SK-N-SH (cell line): Measurements from ENCODE around the gene NHSL1. TPM values are rescaled to one million over a fixed set of nuclear protein-coding genes. Genes with fewer than 3 reads are reported as not detected.

Experiments
- CTCF ChIA-PET: fragments of 300-600, 350-600 bp; formaldehyde crosslinking; extraction: SDS; loops from one replicate; lab custom pipeline; 2021; lab: Yijun Ruan, JAX
- POLR2A ChIA-PET: fragments of 350-600 bp; sonication (Branson Sonifier 250); formaldehyde crosslinking; extraction: SDS; loops from one replicate; lab custom pipeline; 2020; ENCODE audit warnings: antibody characterized with exemption, inconsistent platforms; lab: Yijun Ruan, JAX
- DNase-seq: peaks from one replicate; pipeline ENCODE4 v3.0.0; 2012
- H2AFZ ChIP-seq: fragments of 200-600 bp; sonication (generic); 2 replicates; pipeline ENCODE4 v1.8.1; 2016; ENCODE audit warnings: antibody characterized with exemption, mild to moderate bottlenecking, low read depth
- H3F3A ChIP-seq: fragments of 200-600 bp; sonication (generic); replicated peaks from 2 replicates; pipeline ENCODE3; 2016; ENCODE audit warnings: antibody characterized with exemption, mild to moderate bottlenecking; ENCODE audit not compliant: insufficient read depth
- H3K27ac ChIP-seq, 2 experiments: fragments of 200-500 bp in 1 of 2; fragments of 200-600 bp in 1 of 2; sonication (Bioruptor generic) in 1 of 2; sonication (generic), shearing (Covaris generic) in 1 of 2; 2 replicates each; pipeline versions ENCODE4 v1.5.1 to v1.6.1; 2014 to 2016; ENCODE audit warnings: low read depth in 2 of 2, inconsistent platforms in 1 of 2, low read length in 1 of 2, mild to moderate bottlenecking in 1 of 2, mixed read lengths in 1 of 2
- H3K27me3 ChIP-seq: fragments of 200-600 bp; sonication (generic), shearing (Covaris generic); 2 replicates; pipeline ENCODE4 v1.6.1; 2016; ENCODE audit warnings: mixed run types; ENCODE audit not compliant: insufficient read depth
- H3K36me3 ChIP-seq, 2 experiments: fragments of 200-500 bp in 1 of 2; fragments of 200-600 bp in 1 of 2; sonication (Bioruptor generic) in 1 of 2; sonication (generic) in 1 of 2; replicated peaks in 1 of 2; 2 replicates each; pipeline versions ENCODE3 to v1.5.1; 2014 to 2016; ENCODE audit warnings: low read length in 1 of 2, mild to moderate bottlenecking in 1 of 2; ENCODE audit not compliant: insufficient read depth in 2 of 2, control insufficient read depth in 1 of 2
- H3K4me1 ChIP-seq, 2 experiments: fragments of 200-500 bp in 1 of 2; fragments of 200-600 bp in 1 of 2; sonication (Bioruptor generic) in 1 of 2; sonication (generic), shearing (Covaris generic) in 1 of 2; 2 replicates each; pipeline versions ENCODE4 v1.5.1 to v1.6.1; 2014 to 2016; ENCODE audit warnings: low read depth in 1 of 2, low read length in 1 of 2, mixed run types in 1 of 2; ENCODE audit not compliant: insufficient read depth in 2 of 2, control insufficient read depth in 1 of 2
- H3K4me2 ChIP-seq: fragments of 200-600 bp; sonication (generic), shearing (Covaris generic); 2 replicates; pipeline ENCODE4 v1.6.1; 2017; ENCODE audit warnings: mixed run types
- H3K4me3 ChIP-seq, 2 experiments: fragments of 200-500 bp in 1 of 2; fragments of 200-600 bp in 1 of 2; sonication (Bioruptor generic) in 1 of 2; sonication (generic), shearing (Covaris generic) in 1 of 2; 2 replicates each; pipeline versions ENCODE4 v1.5.1 to v1.8.1; 2014 to 2016; ENCODE audit warnings: low read depth in 2 of 2, inconsistent platforms in 1 of 2, low read length in 1 of 2, mild to moderate bottlenecking in 1 of 2, mixed read lengths in 1 of 2, moderate library complexity in 1 of 2
- H3K79me2 ChIP-seq: fragments of 200-600 bp; sonication (generic); 2 replicates; pipeline ENCODE4 v1.8.1; 2017; ENCODE audit warnings: mild to moderate bottlenecking; ENCODE audit not compliant: insufficient read depth
- H3K9ac ChIP-seq: fragments of 200-600 bp; sonication (generic); 2 replicates; pipeline ENCODE4 v1.6.1; 2017; ENCODE audit warnings: mixed run types
- H3K9me2 ChIP-seq: fragments of 200-600 bp; sonication (generic); 2 replicates; pipeline ENCODE4 v1.6.1; 2017; ENCODE audit warnings: mixed run types
- H3K9me3 ChIP-seq: fragments of 200-600 bp; sonication (generic); 2 replicates; pipeline ENCODE4 v1.6.1; 2017; ENCODE audit warnings: mixed run types, mild to moderate bottlenecking, moderate library complexity
- H4K20me1 ChIP-seq: fragments of 200-600 bp; sonication (generic); 2 replicates; pipeline ENCODE4 v1.6.1; 2017; ENCODE audit warnings: mild to moderate bottlenecking, mixed run types; ENCODE audit not compliant: insufficient read depth
- CHD2 ChIP-seq: fragments of 150-350 bp; IDR thresholded peaks from 2 replicates; pipeline ENCODE4 v1.6.1; 2018; ENCODE audit warnings: low read length; ENCODE audit not compliant: partially characterized antibody
- ELF1 ChIP-seq: IDR thresholded peaks from 2 replicates; pipeline ENCODE4 v1.4.0; 2012
- FOSL2 ChIP-seq: IDR thresholded peaks from 2 replicates; pipeline ENCODE4 v1.4.0; 2012; ENCODE audit warnings: low read depth, mild to moderate bottlenecking, moderate library complexity, borderline replicate concordance
- FOXJ3 ChIP-seq: sonication (generic); formaldehyde crosslinking; IDR thresholded peaks from 2 replicates; pipeline ENCODE4 v1.5.1; 2020; ENCODE audit warnings: mild to moderate bottlenecking, missing genetic modification reagents
- FOXM1 ChIP-seq: IDR thresholded peaks from 2 replicates; pipeline ENCODE4 v1.4.0; 2012; ENCODE audit warnings: low read depth, mild to moderate bottlenecking
- GABPA ChIP-seq: IDR thresholded peaks from 2 replicates; pipeline ENCODE4 v1.4.0; 2012; ENCODE audit warnings: low read depth, mild to moderate bottlenecking
- GATA2 ChIP-seq: sonication (generic); formaldehyde crosslinking; IDR thresholded peaks from 2 replicates; pipeline ENCODE4 v1.5.0; 2020; ENCODE audit warnings: mild to moderate bottlenecking, missing genetic modification reagents
- JUND ChIP-seq: IDR thresholded peaks from 2 replicates; pipeline ENCODE4 v1.4.0; 2012
- RAD21 ChIP-seq: IDR thresholded peaks from 2 replicates; pipeline ENCODE4 v1.6.1; 2012; ENCODE audit warnings: mild to moderate bottlenecking, low read length
- SIN3A ChIP-seq: IDR thresholded peaks from 2 replicates; pipeline ENCODE4 v1.6.1; 2012; ENCODE audit warnings: low read depth, mild to moderate bottlenecking, low read length, moderate library complexity, borderline replicate concordance
- SMC3 ChIP-seq: IDR thresholded peaks from 2 replicates; pipeline ENCODE4 v1.6.1; 2012; ENCODE audit warnings: low read depth, low read length, improper control_type of control experiment
- WGBS: methylation state at CpG from one replicate; pipeline ENCODE4 v1.1.6; 2017; ENCODE audit warnings: low lambda C conversion rate; 5-methylcytosine and 5-hydroxymethylcytosine counted together
- polyA plus RNA-seq, 3 experiments: library from polyadenylated mRNA; depleted of rRNA; stranded (reverse); fragments of >200 nt; gene quantifications; 2 replicates each; pipeline ENCODE4 v1.2.3, GENCODE V29; 2012
- TF ChIP-seq, protein P1 (sequence below): fragments of 150-350 bp; IDR thresholded peaks from 2 replicates; pipeline ENCODE4 v1.6.1; 2017; ENCODE audit warnings: antibody characterized with exemption, low read length, low read depth, borderline replicate concordance
- TF ChIP-seq, protein P2 (sequence below): IDR thresholded peaks from 2 replicates; pipeline ENCODE4; 2012
- TF ChIP-seq, protein P3 (sequence below): fragments of 150-350 bp; IDR thresholded peaks from 2 replicates; pipeline ENCODE4 v1.6.1; 2016; ENCODE audit warnings: mild to moderate bottlenecking, low read depth, low read length
- TF ChIP-seq, protein P4 (sequence below): IDR thresholded peaks from 2 replicates; pipeline ENCODE4 v1.4.0; 2012; ENCODE audit warnings: low read depth, borderline replicate concordance
- TF ChIP-seq, protein P5 (sequence below): IDR thresholded peaks from 2 replicates; pipeline ENCODE4 v1.4.0; 2012; ENCODE audit warnings: low read depth
- TF ChIP-seq, protein P6 (sequence below): IDR thresholded peaks from 2 replicates; pipeline ENCODE4 v1.4.0; 2012; ENCODE audit warnings: low read depth, borderline replicate concordance

NHSL1 gene
- polyA plus RNA-seq, 1 of the 3 experiments (the other 2 are of a cell fraction) = under 0.01 TPM

DNA sequence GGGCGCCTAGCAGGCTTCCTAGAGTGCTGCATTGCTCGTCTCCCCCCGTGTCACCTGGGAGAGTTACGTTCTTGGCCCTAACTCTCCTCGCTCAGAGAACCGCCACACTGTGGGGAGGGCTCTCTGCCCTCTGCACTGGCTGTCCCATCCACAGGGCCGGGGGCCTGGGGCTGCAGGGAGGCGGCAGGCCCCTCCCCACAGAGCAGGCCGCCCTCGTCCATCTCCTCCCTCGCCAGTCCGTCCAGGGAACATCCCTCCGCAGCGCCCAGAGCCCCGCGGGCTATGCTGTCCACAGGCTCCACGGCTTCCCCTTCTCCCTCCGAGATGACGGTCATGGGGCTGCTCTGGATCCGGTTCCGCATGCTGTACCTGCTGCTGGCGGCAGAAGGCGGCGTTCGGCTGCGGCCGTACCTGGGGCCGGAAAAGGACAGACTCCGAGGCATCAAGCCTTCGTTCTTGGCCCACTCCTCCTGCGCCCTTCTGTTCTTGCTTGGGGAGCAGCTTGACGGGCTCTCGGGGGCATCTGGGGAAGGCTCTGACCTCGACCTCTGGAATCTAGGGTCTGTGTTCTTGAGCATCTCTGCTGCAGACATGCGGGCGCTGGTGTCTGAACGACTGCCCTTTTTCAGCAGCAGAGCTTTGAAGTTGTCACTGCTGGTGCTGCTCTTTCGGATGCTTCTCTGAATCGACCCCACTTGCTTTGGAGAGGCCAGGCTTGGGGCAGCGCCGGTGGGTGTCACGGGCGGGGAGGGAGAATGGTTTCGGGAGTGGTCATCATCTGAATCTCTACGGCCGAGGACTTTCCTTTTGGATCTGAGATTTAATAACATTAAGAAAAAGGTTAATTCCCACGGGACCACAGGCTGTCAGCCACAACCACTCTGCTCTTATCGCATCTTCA is 75.0 kb downstream of the NHSL1 start:
- CTCF ChIA-PET = interaction anchor here (1.3 to 1.5 kb wide), 2 partner anchors 20 to 96 kb away, joined by 4 read pairs; partner anchors contain the start of gene HEBP2
- TF ChIP-seq FOXJ3 = no peak
- TF ChIP-seq GATA2 (CRISPR knock-in tag) = no peak
- TF ChIP-seq SMC3 = no peak
- TF ChIP-seq JUND = no peak
- TF ChIP-seq ELF1 = no peak
- no peak for TF ChIP-seq FOSL2
- TF ChIP-seq CHD2 = no peak
- TF ChIP-seq, protein P1, sequence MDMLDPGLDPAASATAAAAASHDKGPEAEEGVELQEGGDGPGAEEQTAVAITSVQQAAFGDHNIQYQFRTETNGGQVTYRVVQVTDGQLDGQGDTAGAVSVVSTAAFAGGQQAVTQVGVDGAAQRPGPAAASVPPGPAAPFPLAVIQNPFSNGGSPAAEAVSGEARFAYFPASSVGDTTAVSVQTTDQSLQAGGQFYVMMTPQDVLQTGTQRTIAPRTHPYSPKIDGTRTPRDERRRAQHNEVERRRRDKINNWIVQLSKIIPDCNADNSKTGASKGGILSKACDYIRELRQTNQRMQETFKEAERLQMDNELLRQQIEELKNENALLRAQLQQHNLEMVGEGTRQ = no peak
- TF ChIP-seq GABPA = no peak
- TF ChIP-seq, protein P2, sequence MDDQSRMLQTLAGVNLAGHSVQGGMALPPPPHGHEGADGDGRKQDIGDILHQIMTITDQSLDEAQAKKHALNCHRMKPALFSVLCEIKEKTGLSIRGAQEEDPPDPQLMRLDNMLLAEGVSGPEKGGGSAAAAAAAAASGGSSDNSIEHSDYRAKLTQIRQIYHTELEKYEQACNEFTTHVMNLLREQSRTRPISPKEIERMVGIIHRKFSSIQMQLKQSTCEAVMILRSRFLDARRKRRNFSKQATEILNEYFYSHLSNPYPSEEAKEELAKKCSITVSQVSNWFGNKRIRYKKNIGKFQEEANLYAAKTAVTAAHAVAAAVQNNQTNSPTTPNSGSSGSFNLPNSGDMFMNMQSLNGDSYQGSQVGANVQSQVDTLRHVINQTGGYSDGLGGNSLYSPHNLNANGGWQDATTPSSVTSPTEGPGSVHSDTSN = no peak
- TF ChIP-seq, protein P3, sequence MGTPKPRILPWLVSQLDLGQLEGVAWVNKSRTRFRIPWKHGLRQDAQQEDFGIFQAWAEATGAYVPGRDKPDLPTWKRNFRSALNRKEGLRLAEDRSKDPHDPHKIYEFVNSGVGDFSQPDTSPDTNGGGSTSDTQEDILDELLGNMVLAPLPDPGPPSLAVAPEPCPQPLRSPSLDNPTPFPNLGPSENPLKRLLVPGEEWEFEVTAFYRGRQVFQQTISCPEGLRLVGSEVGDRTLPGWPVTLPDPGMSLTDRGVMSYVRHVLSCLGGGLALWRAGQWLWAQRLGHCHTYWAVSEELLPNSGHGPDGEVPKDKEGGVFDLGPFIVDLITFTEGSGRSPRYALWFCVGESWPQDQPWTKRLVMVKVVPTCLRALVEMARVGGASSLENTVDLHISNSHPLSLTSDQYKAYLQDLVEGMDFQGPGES = no peak
- TF ChIP-seq FOXM1 = no peak
- TF ChIP-seq, protein P4, sequence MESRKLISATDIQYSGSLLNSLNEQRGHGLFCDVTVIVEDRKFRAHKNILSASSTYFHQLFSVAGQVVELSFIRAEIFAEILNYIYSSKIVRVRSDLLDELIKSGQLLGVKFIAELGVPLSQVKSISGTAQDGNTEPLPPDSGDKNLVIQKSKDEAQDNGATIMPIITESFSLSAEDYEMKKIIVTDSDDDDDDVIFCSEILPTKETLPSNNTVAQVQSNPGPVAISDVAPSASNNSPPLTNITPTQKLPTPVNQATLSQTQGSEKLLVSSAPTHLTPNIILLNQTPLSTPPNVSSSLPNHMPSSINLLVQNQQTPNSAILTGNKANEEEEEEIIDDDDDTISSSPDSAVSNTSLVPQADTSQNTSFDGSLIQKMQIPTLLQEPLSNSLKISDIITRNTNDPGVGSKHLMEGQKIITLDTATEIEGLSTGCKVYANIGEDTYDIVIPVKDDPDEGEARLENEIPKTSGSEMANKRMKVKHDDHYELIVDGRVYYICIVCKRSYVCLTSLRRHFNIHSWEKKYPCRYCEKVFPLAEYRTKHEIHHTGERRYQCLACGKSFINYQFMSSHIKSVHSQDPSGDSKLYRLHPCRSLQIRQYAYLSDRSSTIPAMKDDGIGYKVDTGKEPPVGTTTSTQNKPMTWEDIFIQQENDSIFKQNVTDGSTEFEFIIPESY = no peak
- TF ChIP-seq RAD21 = no peak
- TF ChIP-seq, protein P5, sequence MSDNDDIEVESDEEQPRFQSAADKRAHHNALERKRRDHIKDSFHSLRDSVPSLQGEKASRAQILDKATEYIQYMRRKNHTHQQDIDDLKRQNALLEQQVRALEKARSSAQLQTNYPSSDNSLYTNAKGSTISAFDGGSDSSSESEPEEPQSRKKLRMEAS = no peak
- TF ChIP-seq, protein P6, sequence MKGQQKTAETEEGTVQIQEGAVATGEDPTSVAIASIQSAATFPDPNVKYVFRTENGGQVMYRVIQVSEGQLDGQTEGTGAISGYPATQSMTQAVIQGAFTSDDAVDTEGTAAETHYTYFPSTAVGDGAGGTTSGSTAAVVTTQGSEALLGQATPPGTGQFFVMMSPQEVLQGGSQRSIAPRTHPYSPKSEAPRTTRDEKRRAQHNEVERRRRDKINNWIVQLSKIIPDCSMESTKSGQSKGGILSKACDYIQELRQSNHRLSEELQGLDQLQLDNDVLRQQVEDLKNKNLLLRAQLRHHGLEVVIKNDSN = no peak
- TF ChIP-seq SIN3A = no peak
- Histone ChIP-seq H3K4me2 (peak overlapping the region; percentile 60), H3K9me3 (no peaks in the 10 kb centered on the region), H3K79me2 (no peaks in the 10 kb centered on the region), H3K9ac (no peak overlapping the region), H3K9me2 (no peaks in the 10 kb centered on the region), H3K4me1 (peaks cover 0 to 8% of the 10 kb centered on the region in 2 experiments; a peak in 1 of 4 replicates), H3K4me3 (peak overlapping the region in 1 of 2 experiments; percentile 29; a peak in 3 of 4 replicates), H2AFZ (no peak overlapping the region), H3K36me3 (no peaks in the 10 kb centered on the region), H3K27me3 (peaks cover 18% of the 10 kb centered on the region), H4K20me1 (no peaks in the 10 kb centered on the region), H3F3A (no peaks in the 10 kb centered on the region), H3K27ac (no peak overlapping the region)
- POLR2A ChIA-PET = no interaction called here
- DNase-seq = peak; percentile 50
- 3% methylated on average over 13 of the region's 48 CpGs for WGBS
